OCI-LY1 (cell line): ENCODE measurements around the gene NBDY.

Experiments
- H2AFZ ChIP-seq: fragments of 200-600 bp; sonication (generic), shearing (Covaris generic); 2 replicates; pipeline ENCODE4 v1.6.0; 2014; ENCODE audit warnings: antibody characterized with exemption, mild to moderate bottlenecking, low read length
- H3F3A ChIP-seq: fragments of 200-600 bp; sonication (generic), shearing (Covaris generic); 2 replicates; pipeline ENCODE4 v1.6.0; 2014; ENCODE audit warnings: mild to moderate bottlenecking, antibody characterized with exemption, low read length, moderate library complexity; ENCODE audit not compliant: insufficient read depth
- H3K27ac ChIP-seq: fragments of 200-600 bp; sonication (generic); 2 replicates; pipeline ENCODE4 v1.5.1; 2014; ENCODE audit warnings: low read length, mixed run types, mild to moderate bottlenecking, low read depth; ENCODE audit not compliant: poor library complexity, severe bottlenecking
- H3K27me3 ChIP-seq: fragments of 200-600 bp; sonication (generic); 2 replicates; pipeline ENCODE4 v1.6.0; 2014; ENCODE audit warnings: antibody characterized with exemption, mild to moderate bottlenecking, low read length, moderate library complexity; ENCODE audit not compliant: insufficient read depth
- H3K36me3 ChIP-seq: fragments of 200-600 bp; sonication (generic); 2 replicates; pipeline ENCODE4 v1.6.1; 2014; ENCODE audit warnings: mild to moderate bottlenecking, antibody characterized with exemption, low read length, moderate library complexity, mixed read lengths; ENCODE audit not compliant: insufficient read depth
- H3K4me1 ChIP-seq: fragments of 200-600 bp; sonication (generic); 2 replicates; pipeline ENCODE4 v1.5.1; 2014; ENCODE audit warnings: mild to moderate bottlenecking, low read length, moderate library complexity; ENCODE audit not compliant: insufficient read depth, severe bottlenecking
- H3K4me2 ChIP-seq: fragments of 200-600 bp; sonication (generic), shearing (Covaris generic); 2 replicates; pipeline ENCODE4 v1.6.1; 2014; ENCODE audit warnings: low read length
- H3K4me3 ChIP-seq: fragments of 200-600 bp; sonication (generic); 2 replicates; pipeline ENCODE4 v1.5.1; 2014; ENCODE audit warnings: low read length, low read depth, mild to moderate bottlenecking, mixed read lengths; ENCODE audit not compliant: poor library complexity, severe bottlenecking
- H3K79me2 ChIP-seq: fragments of 200-600 bp; shearing (Covaris generic); 2 replicates; pipeline ENCODE4 v1.6.1; 2016; ENCODE audit warnings: mixed run types, low read length, mixed read lengths; ENCODE audit not compliant: insufficient read depth
- H3K9ac ChIP-seq: fragments of 200-600 bp; sonication (generic), shearing (Covaris generic); 2 replicates; pipeline ENCODE4 v1.6.1; 2014; ENCODE audit warnings: mild to moderate bottlenecking, low read length, mixed read lengths
- H3K9me2 ChIP-seq: fragments of 200-600 bp; sonication (generic), shearing (Covaris generic); 2 replicates; pipeline ENCODE4 v1.6.1; 2014; ENCODE audit warnings: low read depth, mild to moderate bottlenecking, low read length, mixed read lengths
- H3K9me3 ChIP-seq: fragments of 200-600 bp; shearing (Covaris generic); 2 replicates; pipeline ENCODE4 v1.6.1; 2014; ENCODE audit warnings: low read length, mixed read lengths
- H4K20me1 ChIP-seq: fragments of 200-600 bp; sonication (generic), shearing (Covaris generic); 2 replicates; pipeline ENCODE4 v1.6.0; 2016; ENCODE audit warnings: mild to moderate bottlenecking, low read length; ENCODE audit not compliant: insufficient read depth
- EZH2 ChIP-seq: fragments of 200-600 bp; sonication (generic), shearing (Covaris generic); IDR thresholded peaks from 2 replicates; pipeline ENCODE4 v1.8.0; 2017; ENCODE audit warnings: borderline replicate concordance, mixed run types, mild to moderate bottlenecking, antibody characterized with exemption, low read length, moderate library complexity, mixed read lengths
- TF ChIP-seq, protein P1 (sequence below): fragments of 200-600 bp; sonication (generic), shearing (Covaris generic); IDR thresholded peaks from 2 replicates; pipeline ENCODE4 v1.5.1; 2017; ENCODE audit warnings: mild to moderate bottlenecking, antibody characterized with exemption, low read length, moderate library complexity, mixed read lengths

The NBDY gene

DNA sequence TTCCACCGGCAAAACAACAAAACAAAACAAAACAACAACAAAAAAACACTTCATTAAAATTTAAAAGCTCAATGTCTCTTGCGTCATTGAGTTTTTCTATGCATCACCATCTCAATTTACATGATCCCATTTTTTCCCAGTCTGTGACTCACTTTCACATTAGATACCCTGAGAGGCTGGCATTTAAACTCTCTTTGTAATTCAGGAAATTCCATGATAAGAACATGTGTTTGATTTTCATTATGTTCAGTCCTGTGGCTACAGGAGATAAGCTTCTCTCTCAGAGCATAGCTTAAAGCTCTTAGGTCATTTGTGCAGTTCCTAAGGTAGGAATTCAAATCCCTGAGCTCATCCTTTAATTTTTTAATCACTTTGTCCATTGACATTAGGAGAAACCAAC is 104.6 kb downstream of the NBDY start:
- Histone ChIP-seq H3K9me2 (no peaks in the 10 kb centered on the region), H3K79me2 (no peaks in the 10 kb centered on the region), H3F3A (no peaks in the 10 kb centered on the region), H3K27me3 (no peaks in the 10 kb centered on the region), H3K9me3 (no peaks in the 10 kb centered on the region), H3K4me1 (no peaks in the 10 kb centered on the region), H3K27ac (no peak overlapping the region), H3K36me3 (no peaks in the 10 kb centered on the region), H3K4me2 (no peak overlapping the region), H2AFZ (no peak overlapping the region), H3K9ac (no peak overlapping the region), H3K4me3 (no peak overlapping the region), H4K20me1 (no peaks in the 10 kb centered on the region)
- TF ChIP-seq, protein P1, sequence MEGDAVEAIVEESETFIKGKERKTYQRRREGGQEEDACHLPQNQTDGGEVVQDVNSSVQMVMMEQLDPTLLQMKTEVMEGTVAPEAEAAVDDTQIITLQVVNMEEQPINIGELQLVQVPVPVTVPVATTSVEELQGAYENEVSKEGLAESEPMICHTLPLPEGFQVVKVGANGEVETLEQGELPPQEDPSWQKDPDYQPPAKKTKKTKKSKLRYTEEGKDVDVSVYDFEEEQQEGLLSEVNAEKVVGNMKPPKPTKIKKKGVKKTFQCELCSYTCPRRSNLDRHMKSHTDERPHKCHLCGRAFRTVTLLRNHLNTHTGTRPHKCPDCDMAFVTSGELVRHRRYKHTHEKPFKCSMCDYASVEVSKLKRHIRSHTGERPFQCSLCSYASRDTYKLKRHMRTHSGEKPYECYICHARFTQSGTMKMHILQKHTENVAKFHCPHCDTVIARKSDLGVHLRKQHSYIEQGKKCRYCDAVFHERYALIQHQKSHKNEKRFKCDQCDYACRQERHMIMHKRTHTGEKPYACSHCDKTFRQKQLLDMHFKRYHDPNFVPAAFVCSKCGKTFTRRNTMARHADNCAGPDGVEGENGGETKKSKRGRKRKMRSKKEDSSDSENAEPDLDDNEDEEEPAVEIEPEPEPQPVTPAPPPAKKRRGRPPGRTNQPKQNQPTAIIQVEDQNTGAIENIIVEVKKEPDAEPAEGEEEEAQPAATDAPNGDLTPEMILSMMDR: no peak
- no peak for TF ChIP-seq EZH2

DNA sequence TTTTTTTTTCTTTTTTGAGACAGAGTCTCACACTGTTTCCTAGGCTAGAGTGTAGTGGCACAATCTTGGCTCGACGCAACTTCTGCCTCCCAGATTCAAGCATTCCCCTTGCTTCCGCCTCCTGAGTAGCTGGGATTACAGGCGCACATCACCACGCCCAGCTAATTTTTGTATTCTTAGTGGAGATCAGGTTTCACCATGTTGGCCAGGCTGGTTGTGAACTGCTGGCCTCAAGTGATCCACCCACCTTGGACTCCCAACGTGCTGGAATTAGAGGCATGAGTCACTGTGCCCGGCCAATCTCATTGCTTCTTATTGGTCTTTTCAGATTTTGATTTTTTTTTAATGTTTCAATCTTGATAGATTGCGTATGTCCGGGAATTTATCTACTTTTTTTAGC is 124.4 kb downstream of the NBDY start:
- H3K27me3 ChIP-seq: no peaks in the 10 kb centered on the region
- no peaks in the 10 kb centered on the region for H3K9me3 ChIP-seq

DNA sequence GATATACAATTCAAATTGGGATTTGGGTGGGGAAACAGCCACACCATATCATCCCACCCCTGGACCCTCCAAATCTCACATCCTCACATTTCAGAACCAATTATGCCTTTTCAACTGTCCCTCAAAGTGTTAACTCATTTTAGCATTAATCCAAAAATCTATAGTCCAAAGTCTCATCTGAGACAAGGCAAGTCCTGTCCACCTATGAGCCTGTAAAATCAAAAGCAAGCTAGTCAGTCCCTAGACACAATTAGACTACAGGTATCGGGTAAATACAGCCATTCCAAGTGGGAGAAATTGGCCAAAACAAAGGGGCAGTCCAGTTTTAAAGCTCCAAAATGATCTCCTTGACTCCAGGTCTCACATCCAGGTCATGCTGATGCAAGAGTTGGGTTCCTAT is 128.0 kb downstream of the NBDY start:
- no peaks in the 10 kb centered on the region for H4K20me1 ChIP-seq
- H3K4me2 ChIP-seq: no peak overlapping the region
- H3K9me3 ChIP-seq: no peaks in the 10 kb centered on the region
- no peak for TF ChIP-seq EZH2
- no peaks in the 10 kb centered on the region for H3K9me2 ChIP-seq
- H3K36me3 ChIP-seq: no peaks in the 10 kb centered on the region
- no peaks in the 10 kb centered on the region for H3K27me3 ChIP-seq
- no peaks in the 10 kb centered on the region for H3K4me1 ChIP-seq
- no peak overlapping the region for H2AFZ ChIP-seq
- H3F3A ChIP-seq: no peaks in the 10 kb centered on the region
- H3K27ac ChIP-seq: no peak overlapping the region
- no peak overlapping the region for H3K4me3 ChIP-seq
- H3K79me2 ChIP-seq: no peaks in the 10 kb centered on the region
- no peak overlapping the region for H3K9ac ChIP-seq

More for the DNA sequence above, 124.4 kb downstream of the NBDY start:
- Histone ChIP-seq H3K4me1 (no peaks in the 10 kb centered on the region), H4K20me1 (no peaks in the 10 kb centered on the region), H3K9ac (no peak overlapping the region), H3K9me2 (no peaks in the 10 kb centered on the region), H2AFZ (no peak overlapping the region), H3K36me3 (no peaks in the 10 kb centered on the region), H3K4me3 (no peak overlapping the region), H3K4me2 (no peak overlapping the region), H3K79me2 (no peaks in the 10 kb centered on the region), H3F3A (no peaks in the 10 kb centered on the region), H3K27ac (no peak overlapping the region)
- TF ChIP-seq EZH2: no peak
- TF ChIP-seq, protein P1: no peak

DNA sequence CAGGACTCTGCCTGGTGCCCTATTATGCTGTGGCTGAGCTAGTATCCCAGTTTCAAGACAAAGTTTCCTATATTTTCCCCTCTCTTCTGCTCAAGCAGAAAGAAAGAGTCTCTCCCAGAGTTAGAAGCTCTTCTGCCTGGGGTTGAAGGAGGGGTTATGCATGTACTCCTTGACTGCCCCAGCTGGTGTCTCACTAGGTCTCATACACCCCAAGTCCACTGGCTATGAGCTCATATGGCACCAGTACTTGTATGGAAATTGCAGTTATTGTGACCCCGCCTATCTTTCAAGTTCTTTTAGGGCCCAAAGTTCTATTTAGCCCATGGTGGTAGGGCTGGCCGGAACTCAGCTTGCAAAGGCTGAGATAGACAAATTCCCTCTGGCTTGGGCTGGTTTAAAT is 131.8 kb downstream of the NBDY start:
- H3K27ac ChIP-seq: no peak overlapping the region
- H3K9me3 ChIP-seq: no peaks in the 10 kb centered on the region
- H3K4me2 ChIP-seq: no peak overlapping the region
- H3K79me2 ChIP-seq: no peaks in the 10 kb centered on the region
- TF ChIP-seq EZH2: no peak
- TF ChIP-seq, protein P1: no peak
- H3K9me2 ChIP-seq: no peaks in the 10 kb centered on the region
- no peak overlapping the region for H2AFZ ChIP-seq
- H3F3A ChIP-seq: no peaks in the 10 kb centered on the region
- no peak overlapping the region for H3K4me3 ChIP-seq
- no peaks in the 10 kb centered on the region for H3K36me3 ChIP-seq
- no peak overlapping the region for H3K9ac ChIP-seq
- H3K27me3 ChIP-seq: no peaks in the 10 kb centered on the region
- no peaks in the 10 kb centered on the region for H4K20me1 ChIP-seq
- H3K4me1 ChIP-seq: no peaks in the 10 kb centered on the region
